Panc1 (cell line): ENCODE measurements around the gene TNFAIP1. TPM values are rescaled to one million over a fixed set of nuclear protein-coding genes. Genes with fewer than 3 reads are reported as not detected.

ENCODE experiments used
- ATAC-seq: fragments of 200-7000 bp; cut with Tn5 transposase; 2 replicates; pipeline ENCODE4 v1.9.1; 2020; ENCODE audit warnings: mild to moderate bottlenecking, moderate library complexity
- BruUV-seq: library from RNA; stranded (reverse); fragments of 400-500 nt; replicated peaks from 2 replicates; lab custom pipeline; 2021; lab: Mats Ljungman, UMichigan
- CTCF ChIA-PET: fragments of 300-600 bp; sonication (Branson Sonifier 250); formaldehyde crosslinking; loops from one replicate; lab custom pipeline; 2022; ENCODE audit warnings: antibody characterized with exemption; lab: Charles Lee
- POLR2A ChIA-PET: fragments of 300-600 bp; sonication (Branson Sonifier 250); formaldehyde crosslinking; loops from one replicate; lab custom pipeline; 2022; ENCODE audit warnings: antibody characterized with exemption; lab: Charles Lee
- DNase-seq: peaks from one replicate; pipeline ENCODE4 v3.0.0-alpha.2; 2010; ENCODE audit warnings: low read depth, low spot score
- H3K27ac ChIP-seq: 2 replicates; pipeline ENCODE4 v1.5.1; 2011; ENCODE audit warnings: mild to moderate bottlenecking, low read length, inconsistent platforms
- H3K27me3 ChIP-seq: fragments of 200-500 bp; sonication (Bioruptor generic); 2 replicates; pipeline ENCODE4 v1.6.0; 2014; ENCODE audit warnings: low read length, inconsistent platforms; ENCODE audit not compliant: control insufficient read depth, insufficient read depth
- H3K36me3 ChIP-seq: fragments of 200-500 bp; sonication (Bioruptor generic); 2 replicates; pipeline ENCODE4 v1.5.1; 2014; ENCODE audit warnings: inconsistent platforms, mild to moderate bottlenecking, low read length, moderate library complexity; ENCODE audit not compliant: control insufficient read depth, insufficient read depth
- H3K4me1 ChIP-seq: 2 replicates; pipeline ENCODE4 v1.5.1; 2011; ENCODE audit warnings: inconsistent platforms, mild to moderate bottlenecking, low read length, moderate library complexity; ENCODE audit not compliant: control insufficient read depth, insufficient read depth
- H3K4me3 ChIP-seq, 2 experiments: 2 replicates each; pipeline ENCODE4 v1.5.1; 2011 to 2012; ENCODE audit warnings: low read depth in 2 of 2, low read length in 2 of 2, mild to moderate bottlenecking in 2 of 2, inconsistent platforms in 1 of 2, moderate library complexity in 1 of 2
- H3K9me3 ChIP-seq: fragments of 200-500 bp; sonication (Bioruptor generic); 2 replicates; pipeline ENCODE4 v1.5.1; 2014; ENCODE audit warnings: low read depth, mild to moderate bottlenecking, inconsistent platforms, low read length, moderate library complexity; ENCODE audit not compliant: control insufficient read depth, insufficient read depth
- CTCF ChIP-seq: fragments of 450-650 bp; IDR thresholded peaks from 2 replicates; pipeline ENCODE4 v1.5.1; 2017; ENCODE audit warnings: mild to moderate bottlenecking
- POLR2AphosphoS5 ChIP-seq: IDR thresholded peaks from 2 replicates; pipeline ENCODE4 v1.6.1; 2012; ENCODE audit warnings: mild to moderate bottlenecking, low read depth, low read length, moderate library complexity
- SIN3A ChIP-seq: IDR thresholded peaks from 2 replicates; pipeline ENCODE4 v1.6.1; 2012; ENCODE audit warnings: low read depth, mild to moderate bottlenecking, low read length, moderate library complexity, borderline replicate concordance; ENCODE audit not compliant: insufficient read depth
- TCF7L2 ChIP-seq: IDR thresholded peaks from 2 replicates; pipeline ENCODE4 v1.6.1; 2011; ENCODE audit warnings: mild to moderate bottlenecking, low read depth, low read length, inconsistent platforms
- in situ Hi-C: cut with HindIII; loops from 2 replicates; pipeline ENCODE4 v1.10.0; 2016; ENCODE audit warnings: low sequenced_read_pairs, low pct_unique_long_range_greater_than_20kb
- intact Hi-C: fragments of 100-400 bp; cut with micrococcal nuclease; formaldehyde crosslinking; loops from one replicate; pipeline ENCODE4 v1.10.0; 2022; ENCODE audit not compliant: unreplicated experiment
- total RNA-seq: library from RNA; stranded (reverse); gene quantifications from one replicate; pipeline ENCODE4 v1.2.1, GENCODE V29; 2021; ENCODE audit not compliant: unreplicated experiment
- TF ChIP-seq, protein P1 (sequence below), 2 experiments: IDR thresholded peaks; 2 replicates each; pipeline ENCODE4 v1.6.1; 2011 to 2012; ENCODE audit warnings: low read depth in 2 of 2, control low read depth in 1 of 2, low read length in 1 of 2, mild to moderate bottlenecking in 1 of 2, moderate library complexity in 1 of 2; ENCODE audit not compliant: insufficient read depth in 1 of 2

Gene TNFAIP1
- total RNA-seq, 1 experiment from 2014 or later, result 55.8 TPM

GRCh38 chr17:28392491-28392890 is 56.9 kb downstream of the TNFAIP1 start:
- in situ Hi-C loops, result no loop called here
- Histone ChIP-seq H3K4me3 (no peak overlapping the region), H3K9me3 (no peaks in the 10 kb centered on the region), H3K27me3 (no peaks in the 10 kb centered on the region), H3K27ac (no peak overlapping the region), H3K36me3 (no peaks in the 10 kb centered on the region), H3K4me1 (no peaks in the 10 kb centered on the region)
- no peak for DNase-seq
- intact Hi-C loops, result no loop called here
- POLR2A ChIA-PET, result no interaction called here
- TF ChIP-seq SIN3A, result no peak
- ATAC-seq, result no peak
- CTCF ChIA-PET, result no interaction called here
- BruUV-seq, result no TSS peak

DNA sequence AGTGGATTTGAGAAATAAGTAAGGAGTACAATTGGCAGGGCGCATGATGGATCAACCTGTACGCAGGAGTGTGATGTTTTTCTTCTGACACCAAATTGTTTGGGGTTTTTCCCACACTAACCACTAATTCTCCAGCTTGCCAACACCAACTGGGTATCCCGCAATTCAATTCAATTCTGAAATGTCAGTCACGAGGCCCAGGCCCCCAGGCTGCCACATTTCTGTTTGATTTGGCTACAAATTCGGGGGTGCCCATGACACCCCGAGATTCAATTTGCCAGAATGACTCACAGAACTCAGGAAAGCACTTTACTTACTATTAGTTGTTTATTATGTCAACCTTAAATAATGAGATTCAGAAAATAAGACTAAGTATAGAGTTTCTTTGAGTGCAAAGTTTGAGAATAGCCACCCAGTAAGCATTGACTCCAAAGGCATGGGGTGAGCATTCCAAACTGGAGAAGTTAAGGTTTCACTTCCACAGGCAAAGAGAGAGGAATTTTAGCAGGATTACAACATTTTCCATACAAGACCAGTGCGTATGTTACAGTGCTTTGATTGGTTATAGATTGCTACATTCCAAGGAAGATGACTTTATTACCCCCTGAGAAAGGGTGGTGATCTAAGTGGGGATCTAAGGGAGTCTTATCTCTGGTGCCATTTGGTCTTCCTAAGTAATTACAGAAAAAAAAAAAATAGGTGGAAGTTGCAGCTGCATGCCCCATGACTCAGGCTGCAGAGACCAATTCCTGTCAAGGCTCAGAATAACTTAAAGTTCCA is 59.0 kb downstream of the TNFAIP1 start:
- intact Hi-C loops (no loop called here), in situ Hi-C loops (no loop called here)
- ChIA-PET POLR2A (interaction anchor here (0.6 kb wide), 1 partner anchor 64 kb away, joined by 4 read pairs; no protein-coding TSS in a partner anchor), CTCF (interaction anchor here (0.7 kb wide), 1 partner anchor 22 kb away, joined by 3 read pairs; no protein-coding TSS in a partner anchor)
- no peaks in the 10 kb centered on the region for H3K36me3 ChIP-seq
- TF ChIP-seq, protein P1, sequence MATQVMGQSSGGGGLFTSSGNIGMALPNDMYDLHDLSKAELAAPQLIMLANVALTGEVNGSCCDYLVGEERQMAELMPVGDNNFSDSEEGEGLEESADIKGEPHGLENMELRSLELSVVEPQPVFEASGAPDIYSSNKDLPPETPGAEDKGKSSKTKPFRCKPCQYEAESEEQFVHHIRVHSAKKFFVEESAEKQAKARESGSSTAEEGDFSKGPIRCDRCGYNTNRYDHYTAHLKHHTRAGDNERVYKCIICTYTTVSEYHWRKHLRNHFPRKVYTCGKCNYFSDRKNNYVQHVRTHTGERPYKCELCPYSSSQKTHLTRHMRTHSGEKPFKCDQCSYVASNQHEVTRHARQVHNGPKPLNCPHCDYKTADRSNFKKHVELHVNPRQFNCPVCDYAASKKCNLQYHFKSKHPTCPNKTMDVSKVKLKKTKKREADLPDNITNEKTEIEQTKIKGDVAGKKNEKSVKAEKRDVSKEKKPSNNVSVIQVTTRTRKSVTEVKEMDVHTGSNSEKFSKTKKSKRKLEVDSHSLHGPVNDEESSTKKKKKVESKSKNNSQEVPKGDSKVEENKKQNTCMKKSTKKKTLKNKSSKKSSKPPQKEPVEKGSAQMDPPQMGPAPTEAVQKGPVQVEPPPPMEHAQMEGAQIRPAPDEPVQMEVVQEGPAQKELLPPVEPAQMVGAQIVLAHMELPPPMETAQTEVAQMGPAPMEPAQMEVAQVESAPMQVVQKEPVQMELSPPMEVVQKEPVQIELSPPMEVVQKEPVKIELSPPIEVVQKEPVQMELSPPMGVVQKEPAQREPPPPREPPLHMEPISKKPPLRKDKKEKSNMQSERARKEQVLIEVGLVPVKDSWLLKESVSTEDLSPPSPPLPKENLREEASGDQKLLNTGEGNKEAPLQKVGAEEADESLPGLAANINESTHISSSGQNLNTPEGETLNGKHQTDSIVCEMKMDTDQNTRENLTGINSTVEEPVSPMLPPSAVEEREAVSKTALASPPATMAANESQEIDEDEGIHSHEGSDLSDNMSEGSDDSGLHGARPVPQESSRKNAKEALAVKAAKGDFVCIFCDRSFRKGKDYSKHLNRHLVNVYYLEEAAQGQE (IDR thresholded peaks at IDR 0.05; ENCODE audit: insufficient read depth in 1 of 2, low read depth in 2 of 2, low read length in 1 of 2), result no peak
- no peak for TF ChIP-seq TCF7L2
- no peak for TF ChIP-seq CTCF
- no peak for TF ChIP-seq SIN3A
- no peak for TF ChIP-seq POLR2AphosphoS5
- H3K27me3 ChIP-seq, result no peaks in the 10 kb centered on the region
- ATAC-seq (no peak), DNase-seq (no peak)
- BruUV-seq, result no TSS peak
- no peak overlapping the region for H3K27ac ChIP-seq
- no peaks in the 10 kb centered on the region for H3K9me3 ChIP-seq
- H3K4me1 ChIP-seq, result peaks cover 8% of the 10 kb centered on the region; the same call in 1 of the 2 replicates
- no peak overlapping the region for H3K4me3 ChIP-seq

DNA sequence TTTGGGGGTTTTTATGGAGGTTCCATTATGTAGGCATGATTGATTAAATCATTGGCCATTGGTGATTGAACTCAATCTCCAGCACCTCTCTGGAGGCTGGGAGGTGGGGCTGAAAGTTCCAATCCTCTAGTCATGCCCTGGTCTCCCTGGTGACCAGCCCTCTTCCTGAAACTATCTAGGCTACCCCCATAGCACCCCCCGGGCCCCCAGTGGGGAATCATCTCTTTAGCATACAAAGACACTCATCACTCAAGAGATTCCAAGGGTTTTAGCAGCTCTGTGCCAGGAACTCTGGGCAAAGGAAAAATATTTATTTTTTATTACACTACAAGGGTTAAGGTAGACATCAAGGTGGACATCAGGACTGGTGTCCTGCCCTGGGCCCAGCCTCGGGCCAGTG is 59.9 kb downstream of the TNFAIP1 start:
- Histone ChIP-seq H3K4me1 (peaks cover 8% of the 10 kb centered on the region; the same call in 1 of the 2 replicates), H3K4me3 (no peak overlapping the region), H3K36me3 (no peaks in the 10 kb centered on the region), H3K9me3 (no peaks in the 10 kb centered on the region), H3K27ac (no peak overlapping the region), H3K27me3 (no peaks in the 10 kb centered on the region)
- TF ChIP-seq CTCF (no peak), POLR2AphosphoS5 (no peak), TCF7L2 (no peak), SIN3A (no peak)
- TF ChIP-seq, protein P1 (IDR thresholded peaks at IDR 0.05; ENCODE audit: insufficient read depth in 1 of 2, low read depth in 2 of 2, low read length in 1 of 2), result no peak
- intact Hi-C loops, result no loop called here
- in situ Hi-C loops, result no loop called here
- CTCF ChIA-PET, result interaction anchor here (0.7 kb wide), 1 partner anchor 21 kb away, joined by 3 read pairs; no protein-coding TSS in a partner anchor
- no peak for DNase-seq
- ATAC-seq, result no peak
- no TSS peak for BruUV-seq
- POLR2A ChIA-PET, result no interaction called here
